GM13977 (cell line): ENCODE measurements around the gene CNTN4.
"Not testable (repeated sequence)": the region's sequence is repeated elsewhere in the genome, so short reads cannot be mapped to it uniquely, and the experiment has no call there.

ENCODE experiments used
- DNase-seq: peaks from one replicate; pipeline ENCODE4 v3.0.0; 2012; ENCODE audit warnings: low spot score
- CTCF ChIP-seq: IDR thresholded peaks from 2 replicates; pipeline ENCODE4 v1.5.1; 2012; ENCODE audit warnings: mild to moderate bottlenecking, control low read depth; ENCODE audit not compliant: insufficient read depth; ENCODE audit errors: extremely low read depth, missing control alignments
- in situ Hi-C: fragments of 300-500 bp; cut with MboI; formaldehyde crosslinking; loops from one replicate; pipeline ENCODE4 v1.12.0; 2022; ENCODE audit warnings: low sequenced_read_pairs, low pct_unique_long_range_greater_than_20kb, mixed read lengths, inconsistent platforms; ENCODE audit not compliant: unreplicated experiment

The CNTN4 gene

GRCh38 chr3:2513986-2514385 is 415.3 kb downstream of the CNTN4 start:
- in situ Hi-C loops, result no loop called here
- no peak for TF ChIP-seq CTCF
- no peak for DNase-seq

GRCh38 chr3:2516762-2517441 is 418.2 kb downstream of the CNTN4 start:
- no peak for TF ChIP-seq CTCF
- no peak for DNase-seq
- in situ Hi-C loops, result no loop called here

- no peak for TF ChIP-seq CTCF
- in situ Hi-C loops, result no loop called here
- DNase-seq, result no peak
Observed at GRCh38 chr3:2517500-2518172, 419.0 kb downstream of the CNTN4 start.

- DNase-seq, result no peak
- TF ChIP-seq CTCF, result no peak
- in situ Hi-C loops, result no loop called here
Observed at GRCh38 chr3:2523281-2523836, 424.7 kb downstream of the CNTN4 start.

- no peak for DNase-seq
- no peak for TF ChIP-seq CTCF
- in situ Hi-C loops, result no loop called here
Observed at GRCh38 chr3:2525968-2526367, 427.3 kb downstream of the CNTN4 start.

- DNase-seq, result no peak
- TF ChIP-seq CTCF, result no peak
- in situ Hi-C loops, result no loop called here
Observed at GRCh38 chr3:2526926-2527325, 428.3 kb downstream of the CNTN4 start.

GRCh38 chr3:2527328-2527727 is 428.7 kb downstream of the CNTN4 start:
- in situ Hi-C loops, DNase-seq: not testable (repeated sequence)

- in situ Hi-C loops, result not testable (repeated sequence)
Observed at GRCh38 chr3:2534767-2535166, 436.1 kb downstream of the CNTN4 start.

More at GRCh38 chr3:2534767-2535166, 436.1 kb downstream of the CNTN4 start:
- not testable (repeated sequence) for DNase-seq
